HG03066 (cell line): ENCODE data around the gene PARG.
"Not testable (repeated sequence)": the region's sequence is repeated elsewhere in the genome, so short reads cannot be mapped to it uniquely, and the experiment has no call there.

Source experiments
- ATAC-seq: cut with Tn5 transposase; IDR thresholded peaks from one replicate; pipeline ENCODE4 v1.9.1; 2021; ENCODE audit warnings: low read depth; ENCODE audit not compliant: unreplicated experiment

PARG gene

GRCh38 chr10:49941447-49942338 is at the start of gene PARG, which contains the start of gene TIMM23B:
PARG (minus strand) TSS chr10:49942027; CDS start chr10:49941725, 302 bp downstream.
TIMM23B (plus strand) TSS chr10:49942053; CDS start chr10:49942195, 142 bp downstream.
- peak; percentile 69 for ATAC-seq

DNA sequence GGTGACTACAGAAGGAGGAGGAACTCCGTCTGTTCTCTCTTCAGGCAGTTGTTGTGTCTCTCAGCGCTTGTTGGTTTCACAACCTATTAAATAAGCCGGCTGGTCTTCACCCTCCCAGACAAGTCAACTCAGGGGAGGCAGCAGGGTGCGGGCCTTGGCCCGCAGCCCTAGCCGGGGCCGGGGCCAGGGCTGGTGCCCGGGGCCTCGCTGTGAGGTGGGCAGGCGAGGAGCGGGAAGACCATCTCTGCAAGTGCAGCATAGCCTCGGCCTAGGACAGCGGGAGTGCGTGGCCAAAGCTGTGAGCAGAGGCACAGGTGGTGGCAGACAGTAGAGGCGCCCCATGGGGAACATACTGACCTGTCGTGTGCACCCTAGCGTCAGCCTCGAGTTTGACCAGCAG is 46.5 kb upstream of the PARG start, which contains the start of gene AGAP6:
Gene AGAP6, plus strand, starts transcription at position 31 of the 400 bp plus-strand sequence. Its CDS starts 310 bp downstream, at position 341.
- ATAC-seq: not testable (repeated sequence)

DNA sequence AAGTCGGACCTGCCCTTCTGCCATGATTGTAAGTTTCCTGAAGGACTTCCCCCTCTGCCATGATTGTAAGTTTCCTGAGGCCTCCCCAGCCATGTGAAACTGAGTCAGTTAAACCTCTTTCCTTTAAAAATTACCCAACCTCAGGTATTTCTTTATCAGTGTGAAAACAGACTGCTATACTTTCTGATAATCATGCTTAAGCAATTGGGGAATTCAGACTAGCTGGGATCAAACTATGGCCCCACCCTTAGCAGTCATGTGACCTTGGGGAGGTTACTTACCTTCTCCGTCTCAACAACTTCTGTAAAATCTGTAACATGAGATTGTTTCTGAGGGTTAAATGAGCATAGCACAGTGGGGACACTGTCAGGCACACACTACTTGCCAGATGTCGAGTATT is 45.4 kb upstream of the PARG start:
- not testable (repeated sequence) for ATAC-seq

GRCh38 chr10:49977756-49978155 is 35.9 kb upstream of the PARG start:
- ATAC-seq: not testable (repeated sequence)

DNA sequence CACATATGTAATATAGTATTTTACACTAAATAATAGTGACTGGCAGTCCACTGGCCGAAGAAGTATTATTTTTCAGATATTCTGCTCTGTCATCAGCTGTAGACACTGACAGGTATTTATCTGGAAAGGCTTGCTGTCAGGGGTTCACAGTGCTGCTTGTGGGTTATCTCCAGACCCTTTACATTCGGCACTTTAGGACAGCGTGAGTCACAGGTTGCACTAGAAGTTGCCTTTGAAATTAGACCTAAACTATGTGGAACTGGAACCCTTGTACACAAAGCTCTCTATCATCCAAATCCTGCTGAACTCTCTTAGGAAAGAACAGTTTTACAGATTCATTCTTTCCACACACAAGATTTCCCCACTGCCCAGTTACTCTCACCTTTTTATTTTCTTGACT is 30.3 kb upstream of the PARG start:
- not testable (repeated sequence) for ATAC-seq

DNA sequence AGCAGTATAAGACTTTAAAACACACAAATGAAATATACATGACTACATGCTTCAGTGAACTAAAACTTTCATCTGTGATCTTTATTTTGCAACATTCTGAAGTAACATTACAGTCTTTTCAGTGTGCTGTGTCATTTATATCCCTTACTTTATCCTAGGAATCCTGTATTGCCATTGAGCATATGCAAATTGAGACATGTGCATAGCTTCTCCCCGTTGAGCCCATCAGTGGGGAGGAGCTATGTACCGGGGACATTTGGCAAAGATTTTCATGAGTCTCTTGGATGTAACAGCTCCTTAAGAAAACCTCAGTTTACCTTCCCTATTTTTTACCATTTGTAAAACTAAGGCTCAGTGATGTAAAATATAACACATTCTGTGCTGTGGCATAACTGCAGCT is 29.6 kb upstream of the PARG start:
- ATAC-seq: not testable (repeated sequence)

DNA sequence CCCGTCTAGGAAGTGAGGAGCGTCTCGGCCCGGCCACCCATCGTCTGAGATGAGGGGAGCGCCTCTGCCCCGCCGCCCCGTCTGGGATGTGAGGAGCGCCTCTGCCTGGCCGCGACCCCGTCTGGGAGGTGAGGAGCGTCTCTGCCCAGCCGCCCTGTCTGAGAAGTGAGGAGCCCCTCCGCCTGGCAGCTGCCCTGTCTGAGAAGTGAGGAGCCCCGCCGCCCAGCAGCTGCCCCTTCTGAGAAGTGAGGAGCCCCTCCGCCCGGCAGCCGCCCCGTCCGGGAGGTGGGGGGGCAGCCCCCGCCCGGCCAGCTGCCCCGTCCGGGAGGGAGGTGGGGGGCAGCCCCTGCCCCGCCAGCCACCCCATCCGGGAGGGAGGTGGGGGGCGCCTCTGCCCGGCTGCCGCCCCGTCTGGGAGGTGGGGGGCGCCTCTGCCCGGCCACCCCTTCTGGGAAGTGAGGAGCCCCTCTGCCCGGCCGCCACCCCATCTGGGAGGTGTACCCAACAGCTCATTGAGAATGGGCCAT is 28.6 kb upstream of the PARG start:
- ATAC-seq: not testable (repeated sequence)

DNA sequence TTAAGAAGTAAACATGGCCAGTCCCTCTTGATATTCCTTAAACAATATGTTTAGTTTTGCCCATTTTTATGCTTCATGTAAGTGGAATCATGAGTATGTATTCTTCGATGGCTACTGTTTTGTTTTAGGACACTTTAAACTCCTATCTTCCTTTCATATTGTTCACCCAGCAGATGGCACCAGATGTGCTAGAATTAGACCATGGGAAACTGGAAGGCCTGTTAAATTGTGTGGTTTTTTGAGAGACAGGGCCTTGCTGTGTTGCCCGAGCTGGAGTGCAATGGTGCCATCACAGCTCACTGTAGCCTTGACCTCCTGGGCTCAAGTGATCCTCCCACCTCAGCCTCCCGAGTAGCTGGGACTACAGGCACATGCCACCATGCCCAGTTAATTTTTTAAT is 11.3 kb upstream of the PARG start:
- ATAC-seq: not testable (repeated sequence)

DNA sequence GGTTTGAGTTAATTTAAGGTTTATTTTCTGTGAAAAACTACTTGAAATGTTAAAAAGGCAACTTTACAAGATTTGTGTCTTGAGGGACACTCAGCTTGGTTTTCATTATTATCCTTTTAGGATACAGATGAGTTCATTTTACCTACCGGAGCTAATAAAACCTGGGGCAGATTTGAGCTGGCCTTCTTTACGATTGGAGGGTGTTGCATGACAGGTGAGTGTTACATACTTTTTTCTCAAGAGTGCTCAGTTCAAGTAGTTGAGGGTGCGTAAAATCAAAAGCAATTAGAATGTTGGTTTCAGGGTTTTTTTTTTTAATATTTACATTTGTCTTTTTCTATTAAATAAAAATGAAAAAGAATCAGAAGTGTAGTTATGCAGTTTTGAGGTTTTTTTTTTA is 10.2 kb upstream of the PARG start:
- ATAC-seq: not testable (repeated sequence)

- not testable (repeated sequence) for ATAC-seq
Measured at GRCh38 chr10:49948737-49949136, 6.9 kb upstream of the PARG start.

GRCh38 chr10:49948142-49948541 is 6.3 kb upstream of the PARG start:
- peak; percentile 84 for ATAC-seq

GRCh38 chr10:49943607-49944006 is 1.8 kb upstream of the PARG start:
- ATAC-seq: not testable (repeated sequence)

DNA sequence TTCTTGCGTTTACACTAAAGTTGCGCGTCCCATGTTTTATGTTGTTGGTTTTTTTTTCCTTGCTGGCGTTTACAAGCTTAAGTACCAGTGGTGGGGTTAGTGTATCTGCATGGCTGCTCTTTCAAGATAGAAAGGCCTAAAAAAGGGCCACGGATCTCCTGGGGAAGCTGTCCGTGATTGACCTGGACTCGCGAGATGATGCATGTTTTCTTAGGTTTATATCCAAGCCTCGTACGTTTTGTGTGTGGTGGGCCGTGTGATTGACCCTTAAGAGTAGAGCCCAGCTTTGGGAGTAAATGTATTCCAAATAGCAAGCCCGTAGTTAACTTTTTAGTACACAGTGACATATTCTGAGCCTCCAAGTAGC is 495 bp upstream of the PARG start:
- ATAC-seq: not testable (repeated sequence)

DNA sequence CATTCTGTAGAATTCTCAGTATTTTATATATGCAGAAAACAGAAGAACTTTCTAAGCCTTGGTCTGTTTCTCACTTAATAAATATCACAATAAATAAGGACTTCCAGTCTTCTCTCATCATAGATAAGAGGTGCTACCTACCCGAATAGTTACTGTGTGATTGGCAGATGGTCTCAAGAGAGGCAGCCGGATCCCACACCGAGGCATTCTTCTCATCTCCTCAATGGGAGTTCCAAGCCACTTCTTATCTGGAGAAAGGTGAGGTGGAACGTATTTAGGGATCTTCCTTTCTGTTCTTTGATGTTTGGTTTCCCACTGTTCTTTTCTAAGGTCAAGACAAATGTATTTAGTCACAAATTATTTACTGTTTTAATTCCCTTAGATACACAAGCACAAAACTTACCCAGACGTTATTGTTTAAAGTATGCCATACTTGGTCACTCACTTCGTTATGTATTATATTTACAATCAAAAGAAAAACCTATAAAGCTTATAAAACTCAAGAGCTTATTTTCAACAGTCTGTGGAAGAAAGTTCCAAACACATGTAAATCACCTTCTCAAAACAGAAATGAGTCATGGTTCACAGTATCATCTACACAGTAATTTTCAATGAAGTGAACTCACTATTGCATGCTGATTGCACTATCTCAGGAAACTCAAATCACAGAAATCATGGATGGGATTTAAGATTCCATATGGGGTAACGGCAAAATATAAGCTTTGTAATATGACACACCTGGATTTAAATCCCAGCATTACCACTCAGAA is 9.7 kb downstream of the PARG start:
- not testable (repeated sequence) for ATAC-seq

GRCh38 chr10:49931276-49931675 is 10.6 kb downstream of the PARG start:
- ATAC-seq: not testable (repeated sequence)

GRCh38 chr10:49923572-49923971 is 18.3 kb downstream of the PARG start:
- not testable (repeated sequence) for ATAC-seq

DNA sequence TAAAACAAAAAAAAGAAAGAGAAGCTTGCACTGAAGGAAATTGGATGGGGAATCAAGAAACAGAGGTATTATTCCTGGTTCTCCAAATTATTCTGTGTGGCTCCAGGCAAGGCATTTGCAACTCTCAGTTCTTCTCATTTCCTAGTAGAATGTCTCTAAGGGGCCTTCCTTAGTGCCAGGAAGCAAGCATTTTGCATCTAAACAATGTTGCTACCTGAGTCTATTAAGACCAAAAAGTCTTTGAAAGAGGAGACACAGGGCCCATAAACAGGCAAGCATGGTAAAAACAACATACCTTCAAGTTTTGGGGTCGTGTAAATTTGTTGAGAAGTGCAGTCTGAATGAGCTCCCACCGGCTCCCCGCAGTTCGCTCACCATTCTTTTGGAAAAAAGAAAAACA is 19.8 kb downstream of the PARG start:
- ATAC-seq: not testable (repeated sequence)

DNA sequence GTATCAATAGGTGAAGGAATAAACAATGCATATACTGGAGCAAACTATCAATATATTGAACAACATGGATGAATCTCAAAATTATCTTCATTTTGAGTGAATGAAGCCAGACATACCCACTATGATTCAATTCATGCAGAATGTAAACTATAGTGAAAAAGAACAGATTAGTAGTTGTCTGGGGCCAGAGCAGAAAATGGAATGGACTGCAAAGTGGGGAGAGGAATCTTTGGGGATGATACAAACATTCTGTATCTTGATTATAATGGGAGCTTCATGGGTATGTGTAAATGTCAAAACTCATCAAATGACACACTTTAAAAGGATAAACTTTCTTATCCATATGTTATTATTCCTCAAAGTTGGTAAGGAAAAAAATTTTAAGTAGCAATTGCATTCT is 23.9 kb downstream of the PARG start:
- not testable (repeated sequence) for ATAC-seq

- ATAC-seq: not testable (repeated sequence)
Measured at GRCh38 chr10:49916451-49916850, 25.4 kb downstream of the PARG start.

GRCh38 chr10:49910295-49910694 is 31.5 kb downstream of the PARG start:
- ATAC-seq: not testable (repeated sequence)
